NCI-H1105 (cell line): Measurements from ENCODE around the gene SLC35E2B.
"Not testable (repeated sequence)": the region's sequence is repeated elsewhere in the genome, so short reads cannot be mapped to it uniquely, and the experiment has no call there.

ENCODE experiments used
- DNase-seq: peaks from one replicate; lab custom pipeline; 2025; lab: John Stamatoyannopoulos, UW

The SLC35E2B gene

GRCh38 chr1:1692714-1693647, at the start of gene SLC35E2B:
Gene SLC35E2B, minus strand, starts transcription at chr1:1692795. Its CDS starts 16,096 bp downstream, at chr1:1676699.
- DNase-seq, result peak; percentile 86

GRCh38 chr1:1741013-1741412, 48.4 kb upstream of the SLC35E2B start:
- not testable (repeated sequence) for DNase-seq

GRCh38 chr1:1738799-1739337, 46.3 kb upstream of the SLC35E2B start:
- DNase-seq, result not testable (repeated sequence)

- DNase-seq, result not testable (repeated sequence)
These were observed 45.3 kb upstream of the SLC35E2B start for GRCh38 chr1:1737675-1738590.

GRCh38 chr1:1732381-1732780, 39.8 kb upstream of the SLC35E2B start:
- no peak for DNase-seq

- DNase-seq, result no peak
These were observed 38.3 kb upstream of the SLC35E2B start for GRCh38 chr1:1730870-1731269.

- DNase-seq, result not testable (repeated sequence)
These were observed 37.6 kb upstream of the SLC35E2B start for GRCh38 chr1:1730230-1730629.

- not testable (repeated sequence) for DNase-seq
These were observed 36.7 kb upstream of the SLC35E2B start for GRCh38 chr1:1729116-1729816.

GRCh38 chr1:1728308-1729005, 35.9 kb upstream of the SLC35E2B start:
- DNase-seq, result not testable (repeated sequence)

GRCh38 chr1:1727131-1727651, 34.6 kb upstream of the SLC35E2B start:
- DNase-seq, result not testable (repeated sequence)

- DNase-seq, result not testable (repeated sequence)
These were observed 33.5 kb upstream of the SLC35E2B start for GRCh38 chr1:1726088-1726487.

GRCh38 chr1:1724035-1724864, 31.7 kb upstream of the SLC35E2B start, which contains the start of gene CDK11A:
Gene CDK11A, minus strand, starts transcription at chr1:1724357. Its CDS starts 1,539 bp downstream, at chr1:1722818.
- DNase-seq, result peak; percentile 98

GRCh38 chr1:1721201-1721600, 28.6 kb upstream of the SLC35E2B start:
- no peak for DNase-seq

- DNase-seq, result not testable (repeated sequence)
These were observed 22.7 kb upstream of the SLC35E2B start for GRCh38 chr1:1715109-1715883.

- not testable (repeated sequence) for DNase-seq
These were observed 15.3 kb upstream of the SLC35E2B start for GRCh38 chr1:1707897-1708296.

- DNase-seq, result not testable (repeated sequence)
These were observed 14.6 kb upstream of the SLC35E2B start for GRCh38 chr1:1707241-1707640.

GRCh38 chr1:1705623-1706022, 13.0 kb upstream of the SLC35E2B start:
- not testable (repeated sequence) for DNase-seq

- DNase-seq, result not testable (repeated sequence)
These were observed 11.8 kb upstream of the SLC35E2B start for GRCh38 chr1:1704284-1704957.
